LoVo (cell line): Measurements from ENCODE around the gene NTN3.
"Not testable (repeated sequence)": the region's sequence is repeated elsewhere in the genome, so short reads cannot be mapped to it uniquely, and the experiment has no call there.

Experiments used
- DNase-seq: peaks from one replicate; pipeline ENCODE4 v3.0.0-alpha.2; 2016; ENCODE audit warnings: low spot score

NTN3 gene

DNA sequence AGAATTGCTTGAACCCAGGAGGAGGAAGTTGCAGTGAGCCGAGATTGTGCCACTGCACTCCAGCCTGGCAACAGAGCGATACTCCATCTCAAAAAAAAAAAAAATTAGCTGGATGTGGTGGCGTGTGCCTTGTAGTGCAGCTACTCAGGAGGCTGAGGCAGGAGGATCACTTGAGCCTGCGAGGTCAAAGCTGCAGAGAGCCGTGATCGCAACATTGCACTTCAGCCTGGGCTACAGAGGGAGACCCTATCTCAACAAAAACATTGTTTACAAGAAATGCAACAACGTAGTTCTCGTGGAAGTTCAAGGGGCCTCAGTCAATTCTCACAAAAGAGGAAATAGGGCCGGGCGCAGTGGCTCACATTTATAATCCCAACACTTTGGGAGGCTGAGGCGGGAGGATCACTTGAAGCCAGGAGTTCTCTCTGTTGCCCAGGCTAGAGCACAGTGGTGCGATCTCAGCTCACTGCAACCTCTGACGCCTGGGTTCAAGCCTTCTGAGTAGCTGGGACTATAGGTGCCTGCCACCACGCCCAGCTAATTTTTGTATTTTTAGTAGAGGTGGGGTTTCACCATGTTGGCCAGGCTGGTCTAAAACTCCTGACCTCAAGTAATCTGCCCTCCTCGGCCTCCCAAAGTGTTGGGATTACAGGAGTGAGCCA, 29.8 kb upstream of the NTN3 start:
- not testable (repeated sequence) for DNase-seq

DNA sequence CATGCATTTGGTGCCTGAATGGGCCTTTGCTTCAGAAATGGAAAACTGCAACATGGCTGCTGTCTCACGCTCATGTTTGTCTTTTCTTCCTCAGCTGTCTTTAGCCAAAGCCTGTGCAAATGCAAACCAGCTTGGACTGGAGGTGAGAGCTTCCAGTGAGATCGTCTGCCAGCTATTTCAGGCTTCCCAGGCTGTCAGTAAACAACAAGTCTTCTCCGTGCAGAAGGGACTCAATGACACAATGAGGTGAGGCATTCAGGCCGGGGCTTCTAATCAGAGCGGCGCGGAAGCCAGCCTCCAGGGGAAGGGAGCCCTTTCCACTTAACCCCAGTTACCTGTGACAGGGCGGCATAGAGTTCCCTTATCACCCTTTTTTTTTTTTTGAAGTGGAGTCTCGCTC, 27.5 kb upstream of the NTN3 start:
- no peak for DNase-seq

- DNase-seq: no peak
These were observed 23.0 kb upstream of the NTN3 start for GRCh38 chr16:2447920-2448583.

- DNase-seq: no peak
These were observed 22.0 kb upstream of the NTN3 start for GRCh38 chr16:2449118-2449517.

GRCh38 chr16:2450535-2450934, 20.6 kb upstream of the NTN3 start:
- DNase-seq: no peak

GRCh38 chr16:2450975-2451381, 20.1 kb upstream of the NTN3 start:
- DNase-seq: no peak

DNA sequence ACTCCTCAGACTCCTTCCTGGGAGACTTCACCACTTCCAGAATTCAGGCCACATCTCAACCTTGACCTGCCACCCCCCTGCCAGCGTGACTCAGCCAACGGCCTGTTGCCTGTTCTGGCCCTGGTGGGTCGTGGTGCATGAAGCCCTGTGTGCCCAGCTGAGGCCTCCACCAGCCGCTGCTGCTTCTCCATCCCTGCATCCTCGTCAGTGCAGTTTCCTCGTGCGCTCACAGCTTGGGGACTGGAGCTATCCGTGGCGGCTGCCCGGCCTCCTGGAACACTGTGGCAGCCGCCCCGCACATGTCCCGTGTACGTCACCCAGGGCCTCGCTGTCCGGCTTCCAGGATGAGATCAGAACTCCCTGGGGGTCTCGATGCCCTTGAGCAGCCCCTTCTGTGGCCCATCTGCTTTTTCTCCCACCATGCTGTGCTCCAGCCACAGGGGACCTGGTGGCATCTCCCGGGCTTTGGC, 19.2 kb upstream of the NTN3 start:
- no peak for DNase-seq

GRCh38 chr16:2452650-2453049, 18.4 kb upstream of the NTN3 start:
- DNase-seq: no peak

DNA sequence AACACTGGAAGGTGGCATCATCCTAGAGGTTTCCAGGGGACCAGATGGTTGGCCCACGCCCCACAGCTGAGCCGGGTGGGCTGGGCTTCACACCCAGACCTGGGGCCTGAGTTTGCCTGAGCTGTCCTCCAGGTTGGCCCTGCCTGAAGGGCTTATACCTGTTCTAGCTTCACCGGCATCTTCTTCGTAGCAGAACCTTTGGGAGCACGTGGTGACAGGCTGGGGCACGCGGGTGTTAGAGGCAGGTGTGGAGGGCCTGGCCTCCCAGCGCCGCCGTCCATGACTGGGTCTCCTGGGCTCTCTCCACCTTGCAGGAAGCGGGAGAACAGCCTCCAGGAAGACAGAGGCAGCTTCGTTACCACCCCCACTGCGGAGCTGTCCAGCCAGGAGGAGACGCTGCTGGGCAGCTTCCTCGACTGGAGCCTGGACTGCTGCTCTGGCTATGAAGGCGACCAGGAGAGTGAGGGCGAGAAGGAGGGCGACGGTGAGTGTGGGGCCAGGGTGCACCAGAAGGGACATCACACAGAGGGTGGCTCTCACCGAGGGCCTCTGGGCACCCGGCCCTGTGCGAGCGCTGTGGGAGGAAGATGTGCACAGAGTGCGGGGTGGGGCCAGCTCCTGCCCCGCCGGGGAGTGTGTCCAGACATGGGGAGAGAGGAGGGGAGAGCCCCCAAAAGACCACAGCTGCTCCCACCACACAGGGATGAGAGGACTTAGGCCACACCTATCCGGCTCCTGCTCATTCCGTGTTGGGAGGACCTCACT, 15.8 kb upstream of the NTN3 start:
- DNase-seq: no peak

- no peak for DNase-seq
These were observed 14.4 kb upstream of the NTN3 start for GRCh38 chr16:2456551-2457153.

DNA sequence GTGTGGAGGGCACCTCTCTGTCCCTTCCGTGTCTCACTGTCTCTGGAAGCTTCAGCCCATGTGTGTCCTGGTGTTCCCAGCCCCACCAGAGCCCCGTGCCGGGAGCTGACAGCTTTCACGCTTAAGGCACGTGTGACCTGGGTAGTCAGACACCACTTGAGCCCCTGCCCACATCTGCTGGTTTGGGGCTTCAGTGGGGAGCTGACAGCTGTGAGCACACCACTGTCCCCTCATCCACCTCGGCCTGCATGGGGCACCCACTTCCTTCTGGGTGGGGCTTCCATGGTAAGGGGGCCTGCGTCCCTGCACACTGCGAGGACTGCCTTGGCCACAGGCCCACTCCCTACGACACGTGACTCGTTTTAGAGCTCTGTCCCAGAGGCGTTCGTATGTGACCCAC, 13.8 kb upstream of the NTN3 start:
- no peak for DNase-seq

DNA sequence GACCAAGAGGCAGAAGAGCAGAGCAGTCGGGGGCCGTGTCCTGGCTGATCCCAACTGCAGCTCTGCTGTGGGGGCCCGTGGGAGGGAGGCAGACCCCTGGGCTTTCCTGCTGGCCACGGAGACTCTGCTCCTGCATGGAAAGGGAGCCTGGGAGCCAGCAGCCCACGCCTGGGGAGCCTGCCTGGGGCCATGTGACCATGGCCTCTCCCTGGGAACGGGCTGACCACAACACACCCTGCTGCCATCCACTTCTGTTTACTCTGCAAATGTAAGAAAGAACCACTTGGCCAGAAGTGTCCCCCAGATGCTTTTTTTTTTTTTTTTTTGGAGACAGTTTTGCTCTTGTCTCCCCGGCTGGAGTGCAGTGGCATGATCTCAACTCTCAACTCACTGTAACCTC, 13.2 kb upstream of the NTN3 start:
- no peak for DNase-seq

GRCh38 chr16:2458887-2459646, 12.0 kb upstream of the NTN3 start:
- no peak for DNase-seq

GRCh38 chr16:2459647-2460390, 11.3 kb upstream of the NTN3 start, which contains the start of gene TEDC2:
TEDC2 (plus strand) TSS chr16:2460109; CDS start chr16:2460145, 36 bp downstream.
- DNase-seq: peak; percentile 96

GRCh38 chr16:2460391-2460713, 10.7 kb upstream of the NTN3 start:
- no peak for DNase-seq

DNA sequence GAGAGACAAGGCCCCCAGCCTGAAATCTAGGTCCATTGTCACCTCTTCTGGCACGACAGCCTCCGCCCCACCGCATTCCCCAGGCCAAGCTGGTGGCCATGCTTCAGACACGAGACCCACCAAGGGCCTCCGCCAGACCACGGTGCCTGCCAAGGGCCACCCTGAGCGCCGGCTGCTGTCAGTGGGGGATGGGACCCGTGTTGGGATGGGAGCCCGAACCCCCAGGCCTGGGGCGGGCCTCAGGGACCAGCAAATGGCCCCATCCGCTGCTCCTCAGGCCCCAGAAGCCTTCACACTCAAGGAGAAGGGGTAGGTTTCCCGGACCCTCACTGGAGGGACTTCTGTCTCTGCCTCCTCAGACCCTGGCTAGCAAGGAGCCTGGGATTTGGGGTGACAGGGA, 10.2 kb upstream of the NTN3 start:
- DNase-seq: no peak

GRCh38 chr16:2462031-2462866, 8.8 kb upstream of the NTN3 start:
- no peak for DNase-seq

GRCh38 chr16:2464333-2464732, 6.8 kb upstream of the NTN3 start:
- DNase-seq: no peak

- DNase-seq: no peak
These were observed 5.3 kb upstream of the NTN3 start for GRCh38 chr16:2465653-2466415.
